GM23338 (cell line): ENCODE results near the gene EPX. TPM values are rescaled to one million over a fixed set of nuclear protein-coding genes. Genes with fewer than 3 reads are reported as not detected.
A peak's percentile ranks its signal among the peaks of the same experiment; 100 is the strongest.

Source experiments
- ATAC-seq: fragments of 200-7000 bp; cut with Tn5 transposase; 3 replicates; pipeline ENCODE4 v1.9.1; 2020
- DNase-seq: peaks from one replicate; pipeline ENCODE4 v3.0.0-alpha.2; 2015; ENCODE audit warnings: low spot score
- H2AFZ ChIP-seq: fragments of 200-600 bp; sonication (generic); 2 replicates; pipeline ENCODE4 v1.8.0; 2016; ENCODE audit warnings: antibody characterized with exemption, mild to moderate bottlenecking, moderate library complexity
- H3F3A ChIP-seq: fragments of 200-600 bp; sonication (generic); replicated peaks from 2 replicates; pipeline ENCODE4 v1.8.0; 2017; ENCODE audit warnings: antibody characterized with exemption, mixed run types, low read depth
- H3K27ac ChIP-seq: fragments of 200-600 bp; sonication (generic); 2 replicates; pipeline ENCODE4 v1.6.1; 2016; ENCODE audit warnings: low read depth
- H3K27me3 ChIP-seq: fragments of 200-600 bp; sonication (generic); 2 replicates; pipeline ENCODE4 v1.8.0; 2016; ENCODE audit warnings: mild to moderate bottlenecking, mixed run types, moderate library complexity; ENCODE audit not compliant: insufficient read depth
- H3K36me3 ChIP-seq: fragments of 200-600 bp; sonication (generic); 2 replicates; pipeline ENCODE4 v1.8.0; 2016; ENCODE audit warnings: mild to moderate bottlenecking; ENCODE audit not compliant: insufficient read depth
- H3K4me1 ChIP-seq: fragments of 200-600 bp; sonication (generic); 2 replicates; pipeline ENCODE4 v1.8.0; 2016; ENCODE audit warnings: mild to moderate bottlenecking, moderate library complexity; ENCODE audit not compliant: insufficient read depth
- H3K4me2 ChIP-seq: fragments of 200-600 bp; sonication (generic); 2 replicates; pipeline ENCODE4 v1.7.1; 2017; ENCODE audit warnings: mixed run types
- H3K4me3 ChIP-seq: fragments of 200-600 bp; sonication (generic); 2 replicates; pipeline ENCODE4 v1.6.1; 2016; ENCODE audit warnings: mixed run types
- H3K79me2 ChIP-seq: fragments of 200-600 bp; sonication (generic); replicated peaks from 2 replicates; pipeline ENCODE4 v1.8.0; 2017; ENCODE audit warnings: mild to moderate bottlenecking; ENCODE audit not compliant: insufficient read depth
- H3K9me2 ChIP-seq: fragments of 200-600 bp; sonication (generic); 2 replicates; pipeline ENCODE4 v1.8.0; 2017; ENCODE audit not compliant: insufficient read depth
- H4K20me1 ChIP-seq: fragments of 200-600 bp; sonication (generic); replicated peaks from 2 replicates; pipeline ENCODE4 v1.8.0; 2017; ENCODE audit warnings: mild to moderate bottlenecking; ENCODE audit not compliant: insufficient read depth
- H3K27ac Mint-ChIP-seq: 2 replicates; pipeline ENCODE4 v1.8.0; 2020; ENCODE audit warnings: inconsistent platforms, mild to moderate bottlenecking, moderate library complexity, mixed read lengths
- H3K27me3 Mint-ChIP-seq: 3 replicates; pipeline ENCODE4 v1.8.0; 2022; ENCODE audit warnings: low read depth, mild to moderate bottlenecking, moderate library complexity, mixed read lengths, inconsistent platforms; ENCODE audit not compliant: insufficient read depth, poor library complexity
- H3K36me3 Mint-ChIP-seq: 3 replicates; pipeline ENCODE4 v1.8.0; 2021; ENCODE audit warnings: low read depth, mild to moderate bottlenecking, inconsistent platforms, moderate library complexity, mixed read lengths
- H3K4me1 Mint-ChIP-seq: 3 replicates; pipeline ENCODE4 v1.8.0; 2020; ENCODE audit warnings: mild to moderate bottlenecking, inconsistent platforms, mixed read lengths
- H3K4me3 Mint-ChIP-seq: 3 replicates; pipeline ENCODE4 v1.8.0; 2021; ENCODE audit warnings: moderate library complexity, mild to moderate bottlenecking, inconsistent platforms, mixed read lengths
- H3K9me3 Mint-ChIP-seq: 3 replicates; pipeline ENCODE4 v1.8.0; 2020; ENCODE audit warnings: moderate library complexity, mild to moderate bottlenecking, inconsistent platforms, mixed read lengths
- CREB1 ChIP-seq: fragments of 250-450 bp; sonication (Bioruptor Pico); IDR thresholded peaks from 2 replicates; pipeline ENCODE4 v1.5.0; 2020; ENCODE audit warnings: low read depth, mild to moderate bottlenecking, moderate library complexity
- EZH2phosphoT487 ChIP-seq: fragments of 200-600 bp; sonication (generic); IDR thresholded peaks from one replicate; pipeline ENCODE4 v1.8.1; 2018; ENCODE audit warnings: antibody characterized with exemption; ENCODE audit not compliant: unreplicated experiment
- POLR2AphosphoS5 ChIP-seq: IDR thresholded peaks from 2 replicates; pipeline ENCODE4 v1.6.1; 2016; ENCODE audit warnings: antibody characterized with exemption, low read depth
- STAT1 ChIP-seq: IDR thresholded peaks from one replicate; pipeline ENCODE4 v1.6.1; 2016; ENCODE audit warnings: antibody characterized with exemption; ENCODE audit not compliant: unreplicated experiment
- ZNF114 ChIP-seq: fragments of 250-450 bp; sonication (Bioruptor Pico); IDR thresholded peaks from 2 replicates; pipeline ENCODE4 v1.5.0; 2020; ENCODE audit warnings: mild to moderate bottlenecking, moderate library complexity
- ZNF331 ChIP-seq: fragments of 250-450 bp; sonication (Bioruptor Pico); IDR thresholded peaks from 2 replicates; pipeline ENCODE4 v1.5.0; 2020; ENCODE audit warnings: low read depth, mild to moderate bottlenecking, moderate library complexity
- polyA plus RNA-seq: library from polyadenylated mRNA; unstranded; fragments of >200 nt; fragmentation: Nextera tagmentation; extraction: Ambion mirVana; gene quantifications from 2 replicates; pipeline ENCODE4 v1.2.1, GENCODE V29; 2016
- total RNA-seq: library from RNA; depleted of rRNA; stranded (reverse); fragments of >200 nt; shearing (Covaris generic); gene quantifications from 2 replicates; pipeline ENCODE4 v1.2.3, GENCODE V29; 2014
- TF ChIP-seq, protein P1 (sequence below), 2 experiments: fragments of 200-600 bp in 1 of 2; sonication (generic) in 1 of 2; conservative IDR thresholded peaks; 2 replicates each; pipeline versions ENCODE4 v1.5.1 to v1.6.1; 2016 to 2017; ENCODE audit warnings: antibody characterized with exemption in 2 of 2, low read depth in 2 of 2, mild to moderate bottlenecking in 2 of 2, moderate library complexity in 1 of 2
- TF ChIP-seq, protein P2 (sequence below): IDR thresholded peaks from 2 replicates; pipeline ENCODE4 v1.6.1; 2016; ENCODE audit warnings: antibody characterized with exemption
- TF ChIP-seq, protein P3 (sequence below): fragments of 250-450 bp; sonication (Bioruptor Pico); IDR thresholded peaks from 2 replicates; pipeline ENCODE4 v1.5.0; 2020; ENCODE audit warnings: mild to moderate bottlenecking, moderate library complexity

Gene EPX
- total and polyA plus RNA-seq, 2 experiments from 2014 or later: 0.10 TPM; not detected in 1

DNA sequence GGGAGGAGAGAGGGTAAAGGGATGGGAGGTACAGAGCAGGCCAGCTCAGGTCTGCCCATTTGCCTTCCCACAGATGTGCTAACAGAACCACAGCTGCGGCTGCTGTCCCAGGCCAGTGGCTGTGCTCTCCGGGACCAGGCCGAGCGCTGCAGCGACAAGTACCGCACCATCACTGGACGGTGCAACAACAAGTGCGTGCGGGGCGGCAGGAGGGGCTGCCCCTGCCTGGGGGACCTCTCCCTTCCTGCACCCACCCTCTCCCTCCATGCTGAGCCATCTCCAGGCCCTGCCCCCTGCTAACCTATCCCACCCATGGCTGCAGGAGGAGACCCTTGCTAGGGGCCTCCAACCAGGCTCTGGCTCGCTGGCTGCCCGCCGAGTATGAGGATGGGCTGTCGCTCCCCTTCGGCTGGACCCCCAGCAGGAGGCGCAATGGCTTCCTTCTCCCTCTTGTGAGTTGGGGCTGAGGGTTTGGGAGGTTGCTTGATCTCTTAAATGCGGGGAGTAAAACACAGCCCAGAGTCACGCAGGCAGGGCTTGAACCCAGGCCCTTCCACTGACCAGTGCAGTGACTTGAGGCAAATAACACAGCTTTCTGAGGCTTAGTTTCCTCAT, 1.2 kb downstream of the EPX start:
- H3K27ac Mint-ChIP-seq: no peak overlapping the region
- no peaks in the 10 kb centered on the region for H3F3A ChIP-seq
- H3K4me3 ChIP-seq: no peak overlapping the region
- H3K9me2 ChIP-seq: no peaks in the 10 kb centered on the region
- H3K27me3 ChIP-seq: no peaks in the 10 kb centered on the region
- DNase-seq (peak; percentile 55), ATAC-seq (peak; percentile 69)
- H2AFZ ChIP-seq: no peak overlapping the region
- H3K4me1 ChIP-seq: no peaks in the 10 kb centered on the region
- no peaks in the 10 kb centered on the region for H4K20me1 ChIP-seq
- H3K36me3 Mint-ChIP-seq: no peaks in the 10 kb centered on the region
- TF ChIP-seq, protein P1, sequence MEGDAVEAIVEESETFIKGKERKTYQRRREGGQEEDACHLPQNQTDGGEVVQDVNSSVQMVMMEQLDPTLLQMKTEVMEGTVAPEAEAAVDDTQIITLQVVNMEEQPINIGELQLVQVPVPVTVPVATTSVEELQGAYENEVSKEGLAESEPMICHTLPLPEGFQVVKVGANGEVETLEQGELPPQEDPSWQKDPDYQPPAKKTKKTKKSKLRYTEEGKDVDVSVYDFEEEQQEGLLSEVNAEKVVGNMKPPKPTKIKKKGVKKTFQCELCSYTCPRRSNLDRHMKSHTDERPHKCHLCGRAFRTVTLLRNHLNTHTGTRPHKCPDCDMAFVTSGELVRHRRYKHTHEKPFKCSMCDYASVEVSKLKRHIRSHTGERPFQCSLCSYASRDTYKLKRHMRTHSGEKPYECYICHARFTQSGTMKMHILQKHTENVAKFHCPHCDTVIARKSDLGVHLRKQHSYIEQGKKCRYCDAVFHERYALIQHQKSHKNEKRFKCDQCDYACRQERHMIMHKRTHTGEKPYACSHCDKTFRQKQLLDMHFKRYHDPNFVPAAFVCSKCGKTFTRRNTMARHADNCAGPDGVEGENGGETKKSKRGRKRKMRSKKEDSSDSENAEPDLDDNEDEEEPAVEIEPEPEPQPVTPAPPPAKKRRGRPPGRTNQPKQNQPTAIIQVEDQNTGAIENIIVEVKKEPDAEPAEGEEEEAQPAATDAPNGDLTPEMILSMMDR (conservative IDR thresholded peaks at IDR 0.05; ENCODE audit: low read depth in 2 of 2): peak; percentile 57 to 73
- TF ChIP-seq, protein P2, sequence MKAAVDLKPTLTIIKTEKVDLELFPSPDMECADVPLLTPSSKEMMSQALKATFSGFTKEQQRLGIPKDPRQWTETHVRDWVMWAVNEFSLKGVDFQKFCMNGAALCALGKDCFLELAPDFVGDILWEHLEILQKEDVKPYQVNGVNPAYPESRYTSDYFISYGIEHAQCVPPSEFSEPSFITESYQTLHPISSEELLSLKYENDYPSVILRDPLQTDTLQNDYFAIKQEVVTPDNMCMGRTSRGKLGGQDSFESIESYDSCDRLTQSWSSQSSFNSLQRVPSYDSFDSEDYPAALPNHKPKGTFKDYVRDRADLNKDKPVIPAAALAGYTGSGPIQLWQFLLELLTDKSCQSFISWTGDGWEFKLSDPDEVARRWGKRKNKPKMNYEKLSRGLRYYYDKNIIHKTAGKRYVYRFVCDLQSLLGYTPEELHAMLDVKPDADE: no peak
- H3K9me3 Mint-ChIP-seq: no peaks in the 10 kb centered on the region
- no peaks in the 10 kb centered on the region for H3K36me3 ChIP-seq
- no peak overlapping the region for H3K4me3 Mint-ChIP-seq
- peaks cover 16% of the 10 kb centered on the region for H3K27me3 Mint-ChIP-seq
- H3K4me1 Mint-ChIP-seq: no peaks in the 10 kb centered on the region
- no peak overlapping the region for H3K27ac ChIP-seq
- no peaks in the 10 kb centered on the region for H3K79me2 ChIP-seq
- no peak overlapping the region for H3K4me2 ChIP-seq

DNA sequence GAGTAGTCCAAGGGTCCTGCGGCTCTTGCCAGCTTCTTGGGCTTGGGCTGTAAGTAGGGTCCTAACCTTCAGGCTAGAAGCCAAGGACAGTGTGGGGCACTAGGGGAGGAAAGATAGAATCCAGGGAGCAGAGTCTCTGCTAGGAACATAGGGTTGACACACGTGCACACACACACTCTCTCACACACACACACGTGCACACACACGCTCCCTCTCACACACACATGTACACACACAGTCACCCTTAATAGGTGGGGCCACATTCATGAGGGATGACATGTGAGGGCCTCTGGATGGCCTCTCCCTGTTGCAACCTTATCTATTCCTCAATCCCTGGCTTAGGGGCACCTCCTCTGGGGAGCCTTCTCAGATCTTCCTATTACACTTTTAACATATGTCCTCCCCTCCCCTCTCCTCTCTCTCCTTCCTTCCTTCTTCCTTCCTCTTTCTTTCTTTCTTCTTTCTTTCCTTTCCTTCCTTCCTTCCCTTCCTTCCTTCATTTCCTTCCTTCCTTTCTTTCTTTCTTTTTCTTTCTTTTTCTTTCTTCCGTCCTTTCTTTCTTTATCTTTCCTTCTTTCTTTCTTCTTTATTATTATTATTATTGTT, 3.1 kb downstream of the EPX start:
- Histone ChIP-seq H3K4me2 (no peak overlapping the region), H3K4me1 (no peaks in the 10 kb centered on the region), H3K27me3 (0 out of 2 replicates have a peak, but pooled peaks cover 2% of the 10 kb centered on the region), H3K36me3 (no peaks in the 10 kb centered on the region), H3K79me2 (no peaks in the 10 kb centered on the region), H3K9me2 (no peaks in the 10 kb centered on the region), H4K20me1 (no peaks in the 10 kb centered on the region), H2AFZ (no peak overlapping the region), H3K4me3 (no peak overlapping the region), H3K27ac (no peak overlapping the region), H3F3A (no peaks in the 10 kb centered on the region)
- no peak for ATAC-seq
- no peak overlapping the region for H3K4me3 Mint-ChIP-seq
- DNase-seq: no peak
- TF ChIP-seq EZH2phosphoT487 (no peak), ZNF331 (no peak), STAT1 (no peak), POLR2AphosphoS5 (no peak), ZNF114 (CRISPR knock-in tag) (no peak), CREB1 (CRISPR knock-in tag) (no peak)
- TF ChIP-seq, protein P3, sequence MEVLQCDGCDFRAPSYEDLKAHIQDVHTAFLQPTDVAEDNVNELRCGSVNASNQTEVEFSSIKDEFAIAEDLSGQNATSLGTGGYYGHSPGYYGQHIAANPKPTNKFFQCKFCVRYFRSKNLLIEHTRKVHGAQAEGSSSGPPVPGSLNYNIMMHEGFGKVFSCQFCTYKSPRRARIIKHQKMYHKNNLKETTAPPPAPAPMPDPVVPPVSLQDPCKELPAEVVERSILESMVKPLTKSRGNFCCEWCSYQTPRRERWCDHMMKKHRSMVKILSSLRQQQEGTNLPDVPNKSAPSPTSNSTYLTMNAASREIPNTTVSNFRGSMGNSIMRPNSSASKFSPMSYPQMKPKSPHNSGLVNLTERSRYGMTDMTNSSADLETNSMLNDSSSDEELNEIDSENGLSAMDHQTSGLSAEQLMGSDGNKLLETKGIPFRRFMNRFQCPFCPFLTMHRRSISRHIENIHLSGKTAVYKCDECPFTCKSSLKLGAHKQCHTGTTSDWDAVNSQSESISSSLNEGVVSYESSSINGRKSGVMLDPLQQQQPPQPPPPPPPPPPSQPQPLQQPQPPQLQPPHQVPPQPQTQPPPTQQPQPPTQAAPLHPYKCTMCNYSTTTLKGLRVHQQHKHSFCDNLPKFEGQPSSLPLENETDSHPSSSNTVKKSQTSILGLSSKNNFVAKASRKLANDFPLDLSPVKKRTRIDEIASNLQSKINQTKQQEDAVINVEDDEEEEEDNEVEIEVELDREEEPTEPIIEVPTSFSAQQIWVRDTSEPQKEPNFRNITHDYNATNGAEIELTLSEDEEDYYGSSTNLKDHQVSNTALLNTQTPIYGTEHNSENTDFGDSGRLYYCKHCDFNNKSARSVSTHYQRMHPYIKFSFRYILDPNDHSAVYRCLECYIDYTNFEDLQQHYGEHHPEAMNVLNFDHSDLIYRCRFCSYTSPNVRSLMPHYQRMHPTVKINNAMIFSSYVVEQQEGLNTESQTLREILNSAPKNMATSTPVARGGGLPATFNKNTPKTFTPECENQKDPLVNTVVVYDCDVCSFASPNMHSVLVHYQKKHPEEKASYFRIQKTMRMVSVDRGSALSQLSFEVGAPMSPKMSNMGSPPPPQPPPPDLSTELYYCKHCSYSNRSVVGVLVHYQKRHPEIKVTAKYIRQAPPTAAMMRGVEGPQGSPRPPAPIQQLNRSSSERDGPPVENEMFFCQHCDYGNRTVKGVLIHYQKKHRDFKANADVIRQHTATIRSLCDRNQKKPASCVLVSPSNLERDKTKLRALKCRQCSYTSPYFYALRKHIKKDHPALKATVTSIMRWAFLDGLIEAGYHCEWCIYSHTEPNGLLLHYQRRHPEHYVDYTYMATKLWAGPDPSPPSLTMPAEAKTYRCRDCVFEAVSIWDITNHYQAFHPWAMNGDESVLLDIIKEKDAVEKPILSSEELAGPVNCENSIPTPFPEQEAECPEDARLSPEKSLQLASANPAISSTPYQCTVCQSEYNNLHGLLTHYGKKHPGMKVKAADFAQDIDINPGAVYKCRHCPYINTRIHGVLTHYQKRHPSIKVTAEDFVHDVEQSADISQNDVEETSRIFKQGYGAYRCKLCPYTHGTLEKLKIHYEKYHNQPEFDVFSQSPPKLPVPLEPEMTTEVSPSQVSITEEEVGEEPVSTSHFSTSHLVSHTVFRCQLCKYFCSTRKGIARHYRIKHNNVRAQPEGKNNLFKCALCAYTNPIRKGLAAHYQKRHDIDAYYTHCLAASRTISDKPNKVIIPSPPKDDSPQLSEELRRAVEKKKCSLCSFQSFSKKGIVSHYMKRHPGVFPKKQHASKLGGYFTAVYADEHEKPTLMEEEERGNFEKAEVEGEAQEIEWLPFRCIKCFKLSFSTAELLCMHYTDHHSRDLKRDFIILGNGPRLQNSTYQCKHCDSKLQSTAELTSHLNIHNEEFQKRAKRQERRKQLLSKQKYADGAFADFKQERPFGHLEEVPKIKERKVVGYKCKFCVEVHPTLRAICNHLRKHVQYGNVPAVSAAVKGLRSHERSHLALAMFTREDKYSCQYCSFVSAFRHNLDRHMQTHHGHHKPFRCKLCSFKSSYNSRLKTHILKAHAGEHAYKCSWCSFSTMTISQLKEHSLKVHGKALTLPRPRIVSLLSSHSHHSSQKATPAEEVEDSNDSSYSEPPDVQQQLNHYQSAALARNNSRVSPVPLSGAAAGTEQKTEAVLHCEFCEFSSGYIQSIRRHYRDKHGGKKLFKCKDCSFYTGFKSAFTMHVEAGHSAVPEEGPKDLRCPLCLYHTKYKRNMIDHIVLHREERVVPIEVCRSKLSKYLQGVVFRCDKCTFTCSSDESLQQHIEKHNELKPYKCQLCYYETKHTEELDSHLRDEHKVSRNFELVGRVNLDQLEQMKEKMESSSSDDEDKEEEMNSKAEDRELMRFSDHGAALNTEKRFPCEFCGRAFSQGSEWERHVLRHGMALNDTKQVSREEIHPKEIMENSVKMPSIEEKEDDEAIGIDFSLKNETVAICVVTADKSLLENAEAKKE: no peak
- TF ChIP-seq, protein P2: no peak
- no peak overlapping the region for H3K27ac Mint-ChIP-seq
- H3K36me3 Mint-ChIP-seq: no peaks in the 10 kb centered on the region
- H3K4me1 Mint-ChIP-seq: no peaks in the 10 kb centered on the region; the same call in 2 of the 3 replicates
- H3K9me3 Mint-ChIP-seq: no peaks in the 10 kb centered on the region
- H3K27me3 Mint-ChIP-seq: peaks cover 23% of the 10 kb centered on the region
